ENCODE measurements around the gene NUMB. TPM values are rescaled to one million over a fixed set of nuclear protein-coding genes. Genes with fewer than 3 reads are reported as not detected.

The NUMB gene
- total and polyA plus RNA-seq, 2 donors (not counting 3 experiments of a cell fraction or from before 2014, with no cell fraction given), result 128 to 164 TPM

GRCh38 chr14:73376585-73376984, 81.8 kb downstream of the NUMB start:
- H4K20me1 ChIP-seq (replicated peaks; ENCODE audit: control insufficient read depth, extremely low read depth, insufficient read depth, low read length), result peaks cover 10% of the 10 kb centered on the region
- H3K9me3 ChIP-seq (replicated peaks; ENCODE audit: control insufficient read depth, insufficient read depth, low read length), result no peaks in the 10 kb centered on the region
- intact Hi-C loops (cut with micrococcal nuclease) (no loop called here), dilution Hi-C loops (cut with MboI; ENCODE audit: extremely low pct_ligation_motif_present, low sequenced_read_pairs) (no loop called here)
- POLR2A ChIA-PET, result no interaction called here
- peaks cover 65% of the 10 kb centered on the region for H3K79me2 ChIP-seq (ENCODE audit: control insufficient read depth, insufficient read depth, low read length)
- no peaks in the 10 kb centered on the region for H3K27me3 ChIP-seq (ENCODE audit: control insufficient read depth in 2 of 2, insufficient read depth in 2 of 2, low read length in 2 of 2)
- DNase-seq (ENCODE audit: low read depth, low spot score), result no peak
- no peak overlapping the region for H3K4me2 ChIP-seq (ENCODE audit: insufficient read depth, low read length)
- no peak overlapping the region for H3K4me3 ChIP-seq (replicated peaks in 1 of 3; ENCODE audit: insufficient read depth in 1 of 3, low read depth in 1 of 3, low read length in 3 of 3)
- CTCF ChIA-PET, result interaction anchor here (2.4 kb wide), 1 partner anchor 81 kb away, joined by 6 read pairs; no protein-coding TSS in a partner anchor
- no peak overlapping the region for H3K27ac ChIP-seq (ENCODE audit: insufficient read depth, low read depth, low read length)
- H3K9ac ChIP-seq (replicated peaks; ENCODE audit: extremely low read depth, insufficient read depth, low read length), result no peak overlapping the region
- TF ChIP-seq MYC (IDR thresholded peaks at IDR 0.05; ENCODE audit: low read depth, low read length) (no peak), EZH2 (IDR thresholded peaks at IDR 0.05; ENCODE audit: borderline replicate concordance, low read depth, low read length, severe bottlenecking) (no peak), CTCF (IDR thresholded peaks at IDR 0.05; ENCODE audit: extremely low read depth in 1 of 2, insufficient read depth in 1 of 2, low read depth in 1 of 2, low read length in 2 of 2) (no peak), JUN (IDR thresholded peaks at IDR 0.05; ENCODE audit: borderline replicate concordance, insufficient read depth, insufficient read length, low read depth) (no peak), POLR2A (IDR thresholded peaks at IDR 0.05; ENCODE audit: low read depth, low read length) (no peak), POLR2AphosphoS5 (IDR thresholded peaks at IDR 0.05; ENCODE audit: insufficient read depth, low read depth, low read length) (no peak), GATA2 (IDR thresholded peaks at IDR 0.05; ENCODE audit: insufficient read depth, insufficient read length, low read depth, low read length) (no peak), FOS (IDR thresholded peaks at IDR 0.05; ENCODE audit: borderline replicate concordance, insufficient read depth, low read length) (no peak), MAX (IDR thresholded peaks at IDR 0.05; ENCODE audit: insufficient read depth, insufficient read length) (no peak)
- no peaks in the 10 kb centered on the region for H3K4me1 ChIP-seq (ENCODE audit: control insufficient read depth, extremely low read depth, insufficient read depth, low read length)
- no peak for FAIRE-seq
- H3K36me3 ChIP-seq (ENCODE audit: control insufficient read depth in 2 of 2, extremely low read depth in 1 of 2, insufficient read depth in 2 of 2, low read length in 2 of 2), result no peaks in the 10 kb centered on the region
- no peak overlapping the region for H2AFZ ChIP-seq (ENCODE audit: low read depth, low read length)
- H3K9me1 ChIP-seq (replicated peaks; ENCODE audit: control insufficient read depth, extremely low read depth, insufficient read depth, low read length), result no peaks in the 10 kb centered on the region
- BruUV-seq (replicated peaks), result no TSS peak

Data from endothelial cell of umbilical vein (primary cell).